Mesenteric fat pad (tissue), 1 donor: ENCODE results near the gene EPHB4. TPM values are rescaled to one million over a fixed set of nuclear protein-coding genes. Genes with fewer than 3 reads are reported as not detected.
"Not testable (repeated sequence)": the region's sequence is repeated elsewhere in the genome, so short reads cannot be mapped to it uniquely, and the experiment has no call there.

Source experiments
- DNase-seq: peaks from one replicate; pipeline ENCODE4 v3.0.0-alpha.2; 2020; ENCODE audit warnings: low spot score
- microRNA-seq: library from miRNA; unstranded; fragments of <30 nt; microRNA quantifications from one replicate; pipeline ENCODE4 v1.2.0, GENCODE V29; 2020; ENCODE audit warnings: borderline number of aligned reads
- total RNA-seq: library from RNA; stranded (reverse); fragmentation: NEBNext Ultra II Directional; extraction: Animal tissue kit (Norgen Biotek cat#: 25700); gene quantifications from one replicate; pipeline ENCODE4 v1.2.1, GENCODE V29; 2021
- donor health status: DM: yes; HTN: yes; CAD: no.

EPHB4 gene
- total RNA-seq, 1 donor from 2014 or later, result 45.6 TPM

DNA sequence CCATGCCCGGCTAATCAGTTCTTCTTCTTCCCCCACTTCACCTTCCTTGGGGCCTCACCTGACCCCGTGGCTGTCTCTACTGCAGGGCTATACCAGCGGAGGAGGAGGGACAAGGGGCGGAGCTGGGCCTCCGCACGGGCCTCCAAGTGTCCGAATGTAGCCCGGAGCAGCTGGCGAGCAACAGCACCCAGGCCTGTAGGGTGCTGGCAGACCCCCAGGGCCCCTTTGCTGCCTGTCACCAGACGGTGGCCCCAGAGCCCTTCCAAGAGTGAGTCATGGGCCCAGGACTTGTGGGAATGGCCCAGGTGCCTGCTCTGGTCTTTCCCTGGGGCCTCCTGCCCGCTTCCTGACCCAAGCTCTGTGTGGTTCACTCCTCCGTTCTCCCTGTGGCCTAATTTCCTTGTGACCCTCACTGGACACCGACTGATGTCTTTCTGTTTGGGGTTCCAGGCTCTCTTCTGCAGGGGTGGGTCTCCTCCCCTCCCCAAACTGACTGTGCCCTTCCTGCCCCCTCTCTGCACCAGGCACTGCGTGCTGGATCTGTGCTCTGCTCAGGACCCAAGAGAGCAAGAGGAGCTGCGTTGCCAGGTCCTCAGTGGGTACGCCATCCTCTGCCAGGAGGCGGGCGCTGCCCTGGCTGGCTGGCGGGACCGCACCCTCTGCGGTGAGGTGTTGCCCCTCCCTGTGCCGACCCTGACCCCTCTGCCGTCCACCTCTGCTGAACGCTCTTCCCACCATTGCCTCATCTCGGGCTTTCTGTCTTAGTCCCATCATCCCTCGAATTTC lies 35.2 kb downstream of the EPHB4 start:
- DNase-seq, result no peak

DNA sequence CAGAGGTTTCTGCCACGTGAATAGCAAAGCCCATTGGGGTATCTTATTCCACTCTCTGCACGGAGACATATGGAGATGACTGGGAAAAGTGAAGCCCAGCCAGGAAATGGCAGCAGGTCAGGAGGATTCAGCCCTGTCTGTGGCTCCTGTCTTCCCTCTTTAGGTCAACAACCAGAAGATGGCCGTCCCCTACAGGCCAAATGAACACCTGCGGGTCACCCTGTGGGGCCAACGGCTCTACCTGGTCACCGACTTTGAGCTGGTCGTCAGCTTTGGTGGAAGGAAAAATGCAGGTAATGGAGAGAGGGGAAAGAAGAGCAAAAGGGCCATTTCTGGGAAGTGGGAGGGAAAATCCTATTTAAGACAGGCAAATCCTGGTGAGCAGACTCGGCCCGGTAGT lies 38.3 kb downstream of the EPHB4 start:
- DNase-seq, result no peak

DNA sequence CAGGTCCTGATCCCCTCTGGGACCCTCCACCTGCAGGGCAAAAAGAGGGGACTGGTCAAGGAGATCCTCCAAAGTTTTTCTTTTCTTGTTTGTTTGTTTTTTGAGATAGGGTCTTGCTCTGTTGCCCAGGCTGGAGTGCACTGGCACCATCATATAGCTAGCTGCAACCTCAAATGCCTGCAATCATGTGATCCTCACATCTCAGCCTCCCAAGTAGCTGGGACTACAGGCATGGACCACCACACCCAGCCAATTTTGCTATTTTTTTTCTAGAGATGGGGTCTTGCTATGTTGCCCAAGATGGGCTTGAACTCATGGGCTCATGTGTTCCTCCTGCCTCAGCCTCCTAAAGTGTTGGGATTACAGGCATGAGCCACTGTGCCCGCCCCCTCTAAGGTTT lies 41.0 kb downstream of the EPHB4 start:
- DNase-seq, result no peak

DNA sequence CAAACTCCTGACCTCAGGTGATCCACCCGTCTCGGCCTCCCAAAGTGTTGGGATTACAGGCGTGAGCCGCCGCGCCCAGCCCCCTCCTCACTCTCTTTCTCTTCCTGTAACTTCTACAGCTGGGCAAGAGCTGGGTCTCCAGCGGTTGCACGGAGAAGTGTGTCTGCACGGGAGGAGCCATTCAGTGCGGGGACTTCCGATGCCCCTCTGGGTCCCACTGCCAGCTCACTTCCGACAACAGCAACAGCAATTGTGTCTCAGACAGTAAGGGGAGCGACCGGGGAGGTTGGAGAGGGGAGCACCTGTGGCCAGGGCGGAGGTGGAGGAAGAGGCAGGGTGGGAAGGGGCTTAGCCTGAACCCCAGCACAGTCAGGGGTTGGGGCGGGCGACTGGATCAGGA lies 41.4 kb downstream of the EPHB4 start:
- DNase-seq, result no peak

DNA sequence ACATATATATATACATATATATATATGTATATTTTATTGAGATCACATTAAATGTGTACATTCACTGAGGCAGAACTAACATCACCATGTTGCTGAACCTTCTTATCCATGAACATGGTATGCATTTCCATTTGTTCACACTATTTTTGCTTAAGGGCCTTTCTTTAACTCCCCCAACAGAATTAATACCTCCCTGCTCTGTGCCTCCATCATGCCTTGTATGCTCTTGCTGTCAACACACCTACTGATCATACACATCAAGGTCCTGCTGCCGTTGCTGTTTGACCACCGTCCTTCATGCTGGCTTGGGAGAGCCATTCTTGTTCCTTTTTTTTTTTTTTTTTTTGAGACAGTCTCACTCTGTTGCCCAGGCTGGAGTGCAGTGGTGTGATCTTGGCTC lies 43.5 kb downstream of the EPHB4 start:
- no peak for DNase-seq

DNA sequence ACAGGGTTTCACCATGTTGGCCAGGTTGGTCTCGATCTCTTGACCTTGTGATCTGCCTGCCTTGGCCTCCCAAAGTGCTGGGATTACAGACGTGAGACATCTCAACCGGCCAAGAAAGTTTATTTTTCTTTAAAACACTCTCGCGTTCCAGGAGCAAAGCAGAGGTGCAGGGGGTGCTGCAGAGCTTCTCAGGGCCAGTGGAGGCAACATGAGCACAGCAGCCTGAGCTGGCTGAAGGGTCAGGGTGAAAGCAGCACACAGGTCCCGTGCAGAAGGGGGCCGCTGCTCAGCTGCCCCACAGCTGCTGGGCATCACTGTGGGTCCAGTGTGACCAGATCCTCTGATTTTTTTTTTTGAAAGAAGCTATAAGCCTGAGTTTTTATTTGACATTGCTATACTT lies 46.1 kb downstream of the EPHB4 start:
- no peak for DNase-seq

DNA sequence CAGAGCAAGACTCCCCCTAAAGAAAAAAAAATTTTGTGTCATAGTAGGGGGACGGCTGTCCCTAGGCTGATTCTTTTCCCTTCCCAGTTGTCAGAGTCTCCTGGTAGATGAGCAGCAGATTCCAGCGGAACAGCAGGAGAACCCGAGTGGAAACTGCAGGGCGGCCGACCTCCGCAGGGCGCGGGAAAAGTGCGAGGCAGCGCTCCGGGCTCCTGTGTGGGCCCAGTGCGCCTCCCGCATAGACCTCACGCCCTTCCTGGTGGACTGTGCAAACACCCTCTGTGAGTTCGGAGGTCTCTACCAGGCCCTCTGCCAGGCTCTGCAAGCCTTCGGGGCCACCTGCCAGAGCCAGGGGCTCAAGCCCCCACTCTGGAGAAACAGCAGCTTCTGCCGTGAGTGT lies 48.0 kb downstream of the EPHB4 start:
- DNase-seq, result no peak

DNA sequence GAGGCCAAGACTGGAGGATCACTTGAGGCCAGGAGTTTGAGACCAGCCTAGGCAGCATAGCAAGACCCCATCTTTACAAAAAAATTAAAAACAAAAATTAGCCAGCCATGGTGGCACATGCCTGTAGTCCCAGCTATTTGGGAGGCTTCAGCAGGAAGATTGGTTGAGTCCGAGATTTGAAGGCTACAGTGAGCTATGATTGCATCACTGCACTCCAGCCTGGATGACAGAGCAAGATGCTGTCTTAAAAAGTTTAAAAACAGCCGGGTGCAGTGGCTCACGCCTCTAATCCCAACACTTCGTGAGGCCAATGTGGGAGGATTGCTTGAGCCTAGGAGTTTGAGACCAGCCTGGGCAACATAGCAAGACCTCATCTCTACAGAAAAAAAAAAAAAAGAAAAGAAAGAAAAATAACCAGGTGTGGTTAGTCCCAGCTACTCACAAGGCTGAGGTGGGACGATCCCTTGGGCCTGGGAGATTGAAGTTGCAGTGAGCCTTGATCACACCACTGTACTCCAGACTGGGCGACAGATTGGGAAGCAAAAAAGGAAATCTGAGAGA lies 49.2 kb downstream of the EPHB4 start:
- no peak for DNase-seq

DNA sequence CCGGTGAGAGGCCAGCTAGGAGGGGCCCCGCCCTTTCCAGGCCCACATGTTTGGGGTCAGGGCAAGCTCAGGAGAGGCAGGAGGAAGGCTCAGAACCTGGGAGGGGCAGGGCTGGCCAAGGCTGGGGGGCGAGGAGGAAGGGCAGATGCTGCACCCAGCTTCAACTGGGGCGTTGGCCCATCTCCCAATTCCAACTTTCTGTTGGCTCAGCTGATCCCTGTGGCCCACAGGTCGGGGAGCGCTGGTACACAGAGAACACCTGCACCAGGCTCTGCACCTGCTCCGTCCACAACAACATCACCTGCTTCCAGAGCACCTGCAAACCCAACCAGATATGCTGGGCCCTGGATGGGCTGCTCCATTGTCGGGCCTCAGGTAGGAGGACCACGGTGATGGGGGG lies 53.8 kb downstream of the EPHB4 start:
- DNase-seq, result no peak

DNA sequence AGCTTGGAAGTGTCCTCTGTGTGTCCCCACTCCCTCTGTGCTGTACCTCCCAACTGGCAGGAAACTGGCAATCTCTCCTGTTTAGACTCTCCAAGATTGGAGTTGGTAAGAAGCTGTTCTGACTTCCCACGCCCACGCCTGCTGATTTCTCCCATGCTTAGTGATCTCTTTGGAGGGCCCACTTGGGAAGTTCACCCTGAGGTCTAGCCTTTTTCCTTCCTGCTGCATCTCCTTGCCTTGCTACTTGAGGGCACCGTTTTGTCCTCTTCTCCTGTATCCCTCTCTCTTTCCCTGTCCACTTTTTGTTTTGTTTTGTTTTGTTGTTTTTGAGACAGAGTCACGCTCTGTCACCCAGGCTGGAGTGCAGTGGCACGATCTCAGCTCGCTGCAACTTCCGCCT lies 58.5 kb downstream of the EPHB4 start:
- no peak for DNase-seq

DNA sequence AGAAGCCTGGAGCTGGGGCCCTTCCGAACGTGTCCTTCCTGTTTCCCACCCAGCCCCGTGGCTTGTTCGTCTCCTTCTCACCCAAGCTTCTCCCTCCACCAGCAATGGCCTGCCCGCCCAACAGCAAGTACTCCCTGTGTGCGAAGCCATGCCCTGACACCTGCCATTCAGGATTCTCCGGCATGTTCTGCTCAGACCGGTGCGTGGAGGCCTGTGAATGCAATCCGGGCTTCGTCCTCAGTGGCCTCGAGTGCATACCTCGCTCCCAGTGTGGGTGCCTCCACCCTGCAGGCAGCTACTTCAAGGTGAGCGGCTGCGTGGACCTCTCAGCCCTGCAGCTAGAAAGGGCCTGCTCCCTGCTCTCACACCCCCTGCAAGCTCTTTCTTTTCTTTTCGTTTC lies 62.1 kb downstream of the EPHB4 start:
- DNase-seq, result no peak

DNA sequence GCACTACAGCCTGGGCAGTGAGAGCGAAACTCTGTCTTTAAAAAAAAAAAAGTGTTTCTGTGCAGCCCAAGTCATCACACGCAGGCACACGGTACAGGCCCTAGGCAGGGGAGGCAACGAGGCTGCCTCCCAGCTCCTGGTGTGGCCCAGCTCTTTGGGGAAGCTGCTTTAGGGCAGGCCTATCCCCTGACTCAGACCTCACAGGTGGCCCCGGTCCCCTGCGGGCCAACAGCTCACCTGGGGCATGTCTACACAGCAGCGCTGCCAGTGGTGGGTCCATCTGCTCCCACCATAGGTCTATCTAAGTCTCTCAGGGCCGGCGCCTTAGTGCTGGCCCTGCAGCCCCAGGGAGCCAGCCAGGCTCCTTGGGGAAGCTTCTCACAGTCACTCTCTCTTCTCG lies 62.5 kb downstream of the EPHB4 start:
- no peak for DNase-seq

DNA sequence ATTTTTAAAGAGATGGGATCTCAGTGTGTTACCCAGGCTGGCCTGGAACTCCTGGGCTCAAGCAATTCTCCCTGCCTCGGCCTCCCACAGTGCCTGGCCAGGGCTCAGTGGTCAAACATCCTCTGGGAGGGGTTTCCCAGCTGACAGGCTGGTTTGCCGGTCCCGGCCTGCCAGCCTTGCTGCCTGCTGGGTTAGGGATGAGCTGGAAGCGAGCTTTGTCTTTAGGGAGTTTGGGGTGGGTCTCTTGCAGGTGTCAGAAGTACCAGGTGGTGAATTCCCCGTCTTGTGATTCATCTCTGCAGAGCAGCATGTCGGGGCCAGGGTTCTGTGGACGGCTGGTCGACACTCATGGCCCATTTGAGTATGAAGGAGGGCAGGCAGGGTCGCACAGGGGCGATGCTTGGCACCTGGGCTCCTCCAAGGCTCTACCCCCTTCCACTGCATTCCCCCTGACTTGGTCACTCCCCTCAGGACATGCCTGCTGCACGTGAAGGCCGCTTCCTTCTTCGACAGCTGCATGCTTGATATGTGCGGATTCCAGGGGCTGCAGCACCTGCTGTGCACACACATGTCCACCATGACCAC lies 63.7 kb downstream of the EPHB4 start:
- no peak for DNase-seq

DNA sequence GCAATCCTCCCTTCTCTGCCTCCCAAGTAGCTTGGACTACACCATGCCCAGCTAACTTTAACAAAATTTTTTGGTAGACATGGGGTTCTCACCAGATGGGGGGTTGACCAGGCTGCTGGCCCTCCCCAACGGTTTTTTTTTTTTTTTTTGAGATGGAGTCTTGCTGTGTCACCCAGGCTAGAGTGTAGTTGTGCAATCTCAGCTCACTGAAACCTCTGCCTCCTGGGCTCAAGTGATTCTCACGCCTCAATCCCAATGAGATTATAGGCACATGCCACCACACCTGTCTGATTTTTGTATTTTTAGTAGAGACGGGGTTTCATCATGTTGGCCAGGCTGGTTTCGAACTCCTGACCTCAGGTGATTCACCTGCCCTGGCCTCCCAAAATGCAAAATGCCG lies 64.5 kb downstream of the EPHB4 start:
- DNase-seq, result not testable (repeated sequence)

DNA sequence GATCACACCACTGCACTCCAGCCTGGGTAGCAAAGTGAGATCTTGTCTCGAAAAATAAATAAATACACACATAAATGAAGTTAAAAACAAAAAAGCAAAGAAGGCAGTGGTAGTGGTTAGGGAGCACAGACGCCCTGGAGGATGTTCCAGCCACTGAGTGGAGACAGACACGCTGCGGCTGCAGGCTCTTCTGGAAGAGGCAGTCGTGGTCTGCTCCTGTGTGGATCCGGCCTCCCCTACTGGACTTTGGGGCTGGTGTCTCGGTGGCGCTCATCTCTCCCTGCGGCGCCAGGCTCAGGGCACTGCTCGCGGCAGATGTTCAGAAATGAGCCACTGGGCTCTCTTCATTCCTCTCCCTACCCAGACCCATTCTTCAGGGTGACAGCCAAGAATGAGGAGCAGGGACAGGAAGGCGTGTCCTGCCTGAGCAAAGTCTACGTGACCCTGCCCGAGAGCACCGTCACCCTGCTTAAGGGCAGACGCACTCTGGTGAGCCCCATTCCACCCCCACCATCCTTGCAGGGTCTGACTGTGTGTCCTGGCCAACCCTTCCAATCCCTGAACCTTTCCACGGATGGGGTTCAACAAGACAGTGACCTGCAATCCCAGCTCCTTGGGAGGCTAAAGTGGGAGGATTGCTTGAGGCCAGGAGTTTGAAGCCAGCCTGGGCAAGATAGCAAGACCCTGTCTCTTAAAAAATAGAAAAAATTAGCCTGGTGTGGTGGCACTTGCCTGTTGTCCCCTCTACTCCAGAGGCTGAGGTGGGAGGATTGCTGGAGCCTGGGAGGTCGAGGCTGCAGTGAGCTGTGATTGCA lies 67.8 kb downstream of the EPHB4 start:
- DNase-seq, result no peak

DNA sequence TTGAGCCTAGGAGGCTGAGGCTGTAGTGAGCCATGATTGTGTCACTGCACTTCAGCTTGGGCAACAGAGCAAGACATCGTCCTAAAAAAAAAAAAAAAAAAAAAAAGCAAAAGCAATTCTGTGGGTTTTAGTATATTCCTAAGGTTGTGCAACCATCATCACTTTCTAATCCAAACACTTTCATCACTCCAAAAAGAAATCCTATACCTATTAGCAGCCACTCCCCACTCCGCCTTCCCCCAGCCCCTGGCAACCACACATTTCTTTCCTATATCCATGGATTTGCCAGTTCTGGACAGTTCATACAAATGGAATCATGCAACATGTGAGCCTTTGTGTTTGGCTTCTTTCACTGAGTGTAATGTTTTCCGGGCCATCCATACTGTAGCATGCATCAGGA lies 73.6 kb downstream of the EPHB4 start:
- no peak for DNase-seq

DNA sequence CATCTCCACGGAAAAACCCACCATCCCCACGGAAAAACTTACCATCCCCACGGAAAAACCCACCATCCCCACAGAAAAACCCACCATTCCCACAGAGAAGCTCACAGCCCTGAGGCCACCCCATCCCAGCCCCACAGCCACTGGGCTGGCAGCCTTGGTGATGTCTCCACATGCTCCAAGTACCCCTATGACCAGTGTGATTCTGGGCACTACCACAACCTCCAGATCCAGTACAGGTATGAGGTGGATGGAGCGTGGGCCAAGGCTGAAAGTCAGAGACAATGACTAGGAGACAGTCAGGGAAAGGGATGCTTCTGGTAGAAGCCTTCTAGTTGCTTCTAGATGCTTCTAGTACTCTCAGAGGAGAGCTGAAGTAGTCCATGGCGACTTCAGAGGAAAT lies 74.3 kb downstream of the EPHB4 start:
- no peak for DNase-seq

Small RNA genes lying within 50 kb of the gene (microRNA-seq; reads per million reads assigned to microRNA genes)
- not detected for gene MIR6875

Other genes with a start within 250 kb of the EPHB4 start
- 41.8 TPM for gene LRCH4, start 241.4 kb downstream of the EPHB4 start, total RNA-seq
- not detected for gene FBXO24, start 241.2 kb downstream of the EPHB4 start, total RNA-seq
- gene PCOLCE, start 225.2 kb downstream of the EPHB4 start, total RNA-seq, result 66.4 TPM
- gene MOSPD3, start 215.0 kb downstream of the EPHB4 start, total RNA-seq, result 12.9 TPM
- 0.29 TPM for gene TFR2, start 186.0 kb downstream of the EPHB4 start, total RNA-seq
- gene ACTL6B, start 171.1 kb downstream of the EPHB4 start, total RNA-seq, result not detected
- gene GNB2, start 153.8 kb downstream of the EPHB4 start, total RNA-seq, result 243 TPM
- 31.9 TPM for gene GIGYF1, start 133.3 kb downstream of the EPHB4 start, total RNA-seq
- 25.9 TPM for gene POP7, start 121.4 kb downstream of the EPHB4 start, total RNA-seq
- not detected for gene EPO, start 107.1 kb downstream of the EPHB4 start, total RNA-seq
- not detected for gene ZAN, start 93.9 kb downstream of the EPHB4 start, total RNA-seq
- gene SLC12A9, start 25.2 kb upstream of the EPHB4 start, total RNA-seq, result 21.7 TPM
- 71.0 TPM for gene TRIP6, start 39.9 kb upstream of the EPHB4 start, total RNA-seq
- 135 TPM for gene SRRT, start 47.6 kb upstream of the EPHB4 start, total RNA-seq
- 5.1 TPM for gene UFSP1, start 62.2 kb upstream of the EPHB4 start, total RNA-seq
- gene ACHE, start 68.4 kb upstream of the EPHB4 start, total RNA-seq, result 1.9 TPM
- gene MUC3A, start 122.0 kb upstream of the EPHB4 start, total RNA-seq, result 1.3 TPM
- 0.32 TPM for gene MUC12, start 142.0 kb upstream of the EPHB4 start, total RNA-seq
- 0.35 TPM for gene MUC17, start 192.6 kb upstream of the EPHB4 start, total RNA-seq